RWPE2 (cell line): Measurements from ENCODE around the gene RUVBL1.

ENCODE experiments used
- ATAC-seq: fragments of 200-7000 bp; cut with Tn5 transposase; 3 replicates; pipeline ENCODE4 v1.9.1; 2021; ENCODE audit warnings: low read depth
- DNase-seq: peaks from one replicate; pipeline ENCODE4 v3.0.0-alpha.2; 2020; ENCODE audit warnings: low spot score
- H3K27ac ChIP-seq: fragments of 450-650 bp; 2 replicates; pipeline ENCODE4 v1.5.1; 2017; ENCODE audit warnings: mild to moderate bottlenecking; ENCODE audit not compliant: poor library complexity, severe bottlenecking
- H3K27me3 ChIP-seq: fragments of 250-450 bp; sonication (Bioruptor Pico); 2 replicates; pipeline ENCODE4 v1.5.1; 2021; ENCODE audit warnings: mild to moderate bottlenecking, moderate library complexity; ENCODE audit not compliant: insufficient read depth, poor library complexity, severe bottlenecking
- H3K36me3 ChIP-seq: fragments of 250-450 bp; sonication (Bioruptor Pico); 2 replicates; pipeline ENCODE4 v1.5.1; 2020; ENCODE audit warnings: low read depth, mild to moderate bottlenecking, moderate library complexity
- H3K4me1 ChIP-seq: fragments of 250-450 bp; sonication (Bioruptor Pico); 2 replicates; pipeline ENCODE4 v1.5.1; 2021; ENCODE audit warnings: mild to moderate bottlenecking, moderate library complexity; ENCODE audit not compliant: insufficient read depth, poor library complexity, severe bottlenecking
- H3K4me3 ChIP-seq: fragments of 250-450 bp; sonication (Bioruptor Pico); 2 replicates; pipeline ENCODE4 v1.5.1; 2021; ENCODE audit warnings: mild to moderate bottlenecking, moderate library complexity; ENCODE audit not compliant: severe bottlenecking
- H3K9me3 ChIP-seq: fragments of 250-450 bp; sonication (Bioruptor Pico); 2 replicates; pipeline ENCODE4 v1.5.1; 2021; ENCODE audit warnings: mild to moderate bottlenecking, moderate library complexity; ENCODE audit not compliant: severe bottlenecking
- TF ChIP-seq, protein P1 (sequence below): fragments of 450-650 bp; IDR thresholded peaks from one replicate; pipeline ENCODE4 v1.5.1; 2017; ENCODE audit warnings: mild to moderate bottlenecking, moderate library complexity; ENCODE audit not compliant: poor library complexity, severe bottlenecking

The RUVBL1 gene

DNA sequence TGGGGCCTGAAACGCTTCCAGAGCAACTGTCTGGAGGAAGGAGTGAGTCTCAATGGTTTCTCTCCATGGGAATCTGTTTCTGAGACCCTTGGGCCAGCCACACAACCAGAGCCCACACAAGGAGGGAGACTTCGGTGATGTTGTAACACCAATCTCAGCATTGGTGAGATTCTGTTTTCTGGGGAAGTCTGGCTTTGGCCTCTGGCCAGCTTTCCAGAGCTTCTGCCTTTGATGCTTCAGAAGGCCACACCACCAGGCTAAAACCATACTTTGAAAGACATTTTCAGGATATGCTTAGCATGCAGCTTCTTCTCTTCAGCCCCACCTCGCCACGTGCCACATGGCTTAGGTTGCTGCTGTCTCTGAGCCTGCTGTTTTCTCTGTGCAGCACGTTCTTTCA is 26.0 kb upstream of the RUVBL1 start:
- DNase-seq (no peak), ATAC-seq (no peak)
- Histone ChIP-seq H3K36me3 (no peaks in the 10 kb centered on the region), H3K4me1 (peaks cover 2% of the 10 kb centered on the region), H3K27ac (no peak overlapping the region), H3K27me3 (no peaks in the 10 kb centered on the region), H3K9me3 (no peaks in the 10 kb centered on the region), H3K4me3 (no peak overlapping the region)
- TF ChIP-seq, protein P1, sequence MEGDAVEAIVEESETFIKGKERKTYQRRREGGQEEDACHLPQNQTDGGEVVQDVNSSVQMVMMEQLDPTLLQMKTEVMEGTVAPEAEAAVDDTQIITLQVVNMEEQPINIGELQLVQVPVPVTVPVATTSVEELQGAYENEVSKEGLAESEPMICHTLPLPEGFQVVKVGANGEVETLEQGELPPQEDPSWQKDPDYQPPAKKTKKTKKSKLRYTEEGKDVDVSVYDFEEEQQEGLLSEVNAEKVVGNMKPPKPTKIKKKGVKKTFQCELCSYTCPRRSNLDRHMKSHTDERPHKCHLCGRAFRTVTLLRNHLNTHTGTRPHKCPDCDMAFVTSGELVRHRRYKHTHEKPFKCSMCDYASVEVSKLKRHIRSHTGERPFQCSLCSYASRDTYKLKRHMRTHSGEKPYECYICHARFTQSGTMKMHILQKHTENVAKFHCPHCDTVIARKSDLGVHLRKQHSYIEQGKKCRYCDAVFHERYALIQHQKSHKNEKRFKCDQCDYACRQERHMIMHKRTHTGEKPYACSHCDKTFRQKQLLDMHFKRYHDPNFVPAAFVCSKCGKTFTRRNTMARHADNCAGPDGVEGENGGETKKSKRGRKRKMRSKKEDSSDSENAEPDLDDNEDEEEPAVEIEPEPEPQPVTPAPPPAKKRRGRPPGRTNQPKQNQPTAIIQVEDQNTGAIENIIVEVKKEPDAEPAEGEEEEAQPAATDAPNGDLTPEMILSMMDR, result no peak

DNA sequence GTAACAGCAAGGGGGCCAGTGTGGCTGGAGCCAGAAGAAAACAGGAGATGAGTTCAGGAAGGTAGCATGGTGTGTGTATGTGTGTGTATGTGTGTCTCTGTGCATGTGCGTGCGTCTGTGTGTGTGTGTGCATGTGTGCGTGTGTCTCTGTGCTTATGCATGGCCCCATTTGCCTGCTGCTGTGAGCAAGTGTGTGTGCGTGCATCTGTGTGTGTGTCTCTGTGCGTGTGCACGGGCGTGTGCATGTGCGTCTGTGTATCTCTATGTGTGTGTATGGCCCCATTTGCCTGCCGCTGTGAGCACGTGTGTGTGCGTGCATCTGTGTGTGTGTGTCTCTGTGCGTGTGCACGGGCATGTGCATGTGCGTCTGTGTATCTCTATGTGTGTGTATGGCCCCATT is 22.6 kb upstream of the RUVBL1 start:
- no peaks in the 10 kb centered on the region for H3K27me3 ChIP-seq
- no peak for ATAC-seq
- TF ChIP-seq, protein P1, result no peak
- no peaks in the 10 kb centered on the region for H3K36me3 ChIP-seq
- no peaks in the 10 kb centered on the region for H3K9me3 ChIP-seq
- no peaks in the 10 kb centered on the region for H3K4me1 ChIP-seq
- no peak overlapping the region for H3K4me3 ChIP-seq
- H3K27ac ChIP-seq, result no peak overlapping the region
- no peak for DNase-seq

DNA sequence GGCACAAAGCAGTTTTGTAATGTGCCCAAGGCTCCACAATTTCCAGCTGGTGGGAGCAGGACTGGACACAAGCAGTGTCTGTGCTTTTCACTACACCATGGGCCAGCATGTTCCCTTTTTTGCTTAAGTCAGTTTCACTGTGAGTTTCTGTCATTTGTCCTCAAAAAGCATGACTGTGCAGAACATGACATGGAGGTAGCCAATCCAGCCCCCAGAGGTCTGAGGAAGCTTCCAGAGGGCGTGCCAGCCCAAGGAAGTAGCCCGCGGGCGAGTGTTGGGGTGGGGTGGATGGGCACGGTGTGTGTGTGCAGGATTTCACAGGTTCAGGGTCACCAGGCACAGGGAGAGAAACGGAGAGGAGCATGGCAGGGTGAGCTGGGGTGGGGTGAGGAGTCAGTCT is 21.7 kb upstream of the RUVBL1 start:
- ATAC-seq (no peak), DNase-seq (no peak)
- Histone ChIP-seq H3K4me3 (no peak overlapping the region), H3K27me3 (no peaks in the 10 kb centered on the region), H3K4me1 (no peaks in the 10 kb centered on the region), H3K27ac (no peak overlapping the region), H3K9me3 (no peaks in the 10 kb centered on the region), H3K36me3 (no peaks in the 10 kb centered on the region)
- TF ChIP-seq, protein P1, result no peak

DNA sequence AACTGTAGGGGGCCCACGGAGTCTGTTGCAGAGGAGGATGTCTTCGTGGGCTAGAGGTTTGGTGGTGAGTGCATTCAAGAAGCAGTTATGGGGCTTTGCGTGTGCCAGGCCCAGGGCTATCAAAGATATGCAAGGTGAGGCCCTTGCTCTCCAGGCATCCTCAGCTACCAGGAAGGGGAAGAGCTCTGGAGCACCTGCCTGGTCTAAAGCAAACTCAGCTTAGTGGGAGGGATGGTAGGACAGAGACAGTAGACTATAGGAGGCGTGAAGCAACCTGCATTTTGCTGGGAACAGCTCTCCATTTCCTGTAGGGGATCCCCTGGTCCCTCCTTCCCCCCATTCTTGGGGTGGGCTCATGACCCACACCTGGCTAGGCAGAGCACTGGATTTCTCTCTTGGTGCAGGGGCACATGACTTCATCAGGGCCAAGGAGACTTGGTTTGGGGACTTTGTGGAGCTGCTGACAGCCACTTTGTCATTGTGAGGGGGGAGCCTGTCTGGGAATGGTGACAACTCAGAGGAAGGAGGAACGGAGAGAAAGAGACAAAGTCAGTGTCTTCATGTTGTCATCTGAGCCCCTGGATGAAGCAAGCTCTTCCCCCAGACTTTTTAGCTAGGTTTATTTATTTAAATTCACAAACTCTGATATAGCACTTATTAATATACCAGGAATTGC is 21.0 kb upstream of the RUVBL1 start:
- H3K36me3 ChIP-seq, result no peaks in the 10 kb centered on the region
- no peak for ATAC-seq
- TF ChIP-seq, protein P1, result no peak
- H3K27ac ChIP-seq, result no peak overlapping the region
- no peaks in the 10 kb centered on the region for H3K27me3 ChIP-seq
- no peak overlapping the region for H3K4me3 ChIP-seq
- H3K9me3 ChIP-seq, result no peaks in the 10 kb centered on the region
- DNase-seq, result no peak
- no peaks in the 10 kb centered on the region for H3K4me1 ChIP-seq

DNA sequence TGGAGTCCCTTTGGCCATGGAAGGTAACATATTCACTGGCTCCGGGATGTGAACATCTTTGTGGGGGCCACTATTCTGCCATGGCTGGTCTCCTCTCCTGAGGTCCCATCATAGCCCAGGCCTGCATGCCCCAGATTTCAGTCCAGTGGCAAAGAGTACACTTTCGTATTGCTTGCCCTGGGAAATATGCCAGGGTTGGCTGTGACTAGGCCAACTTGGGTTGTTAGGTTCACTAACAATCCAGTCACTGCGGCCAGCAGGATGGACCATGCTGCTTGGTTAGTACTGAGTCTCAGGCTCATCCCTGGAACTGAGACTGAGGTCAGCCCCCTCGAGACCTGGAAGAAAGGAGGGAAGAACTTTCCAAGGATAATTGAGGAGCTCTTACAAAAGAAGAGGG is 19.9 kb upstream of the RUVBL1 start:
- TF ChIP-seq, protein P1, result no peak
- H3K27me3 ChIP-seq, result peaks cover 6% of the 10 kb centered on the region
- DNase-seq, result no peak
- H3K4me1 ChIP-seq, result no peaks in the 10 kb centered on the region
- no peak for ATAC-seq
- H3K27ac ChIP-seq, result no peak overlapping the region
- H3K4me3 ChIP-seq, result no peak overlapping the region
- H3K9me3 ChIP-seq, result no peaks in the 10 kb centered on the region
- H3K36me3 ChIP-seq, result no peaks in the 10 kb centered on the region
